Stimulated activated CD4-positive, alpha-beta T cell treated with anti-CD3 and anti-CD28 coated beads, Interleukin-1b, Interleukin-23, amount 100 ng/mL, for 4 hours (primary cell): ENCODE results near the gene NCOA4.
"Not testable (repeated sequence)": the region's sequence is repeated elsewhere in the genome, so short reads cannot be mapped to it uniquely, and the experiment has no call there.

Experiments used
- DNase-seq, 2 donors: peaks; one replicate each; pipeline ENCODE4 v3.0.0-alpha.2; 2020; ENCODE audit warnings: low read depth in 2 of 2

Gene NCOA4

DNA sequence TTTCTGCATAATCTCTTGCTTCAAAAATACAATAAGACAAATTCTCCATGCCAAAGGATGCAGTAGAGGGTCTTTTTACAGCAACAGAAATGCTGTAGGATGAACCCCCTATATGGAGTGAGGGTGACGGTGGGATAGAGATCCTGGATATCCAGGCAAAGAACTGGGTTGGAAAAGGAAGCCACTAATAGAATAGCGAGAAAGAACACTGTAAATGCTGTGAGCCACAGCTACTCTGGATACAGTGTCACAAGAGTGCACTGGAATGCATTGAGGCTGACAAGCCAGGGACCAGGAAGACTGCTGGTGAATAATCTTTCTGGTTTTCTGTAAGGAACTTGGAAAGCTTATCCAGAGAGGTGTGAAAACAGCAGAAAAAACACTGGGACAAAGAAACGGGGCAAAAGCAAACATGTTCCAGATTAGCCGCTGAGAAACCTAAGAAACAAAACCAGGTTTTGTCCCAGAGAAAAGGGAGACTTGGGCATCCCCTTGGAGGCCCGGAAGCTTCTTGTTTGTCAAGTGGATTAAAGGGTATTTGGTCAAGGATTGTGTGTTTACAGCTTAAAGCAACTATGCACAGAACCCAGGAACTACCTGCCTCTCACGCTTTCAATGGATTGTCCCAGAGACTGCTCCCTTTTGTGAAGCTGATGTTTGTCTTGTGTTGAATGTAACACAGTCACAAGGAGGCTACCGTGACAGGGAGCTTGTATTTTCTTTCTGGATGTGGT is 21.8 kb upstream of the NCOA4 start:
- DNase-seq: no peak

DNA sequence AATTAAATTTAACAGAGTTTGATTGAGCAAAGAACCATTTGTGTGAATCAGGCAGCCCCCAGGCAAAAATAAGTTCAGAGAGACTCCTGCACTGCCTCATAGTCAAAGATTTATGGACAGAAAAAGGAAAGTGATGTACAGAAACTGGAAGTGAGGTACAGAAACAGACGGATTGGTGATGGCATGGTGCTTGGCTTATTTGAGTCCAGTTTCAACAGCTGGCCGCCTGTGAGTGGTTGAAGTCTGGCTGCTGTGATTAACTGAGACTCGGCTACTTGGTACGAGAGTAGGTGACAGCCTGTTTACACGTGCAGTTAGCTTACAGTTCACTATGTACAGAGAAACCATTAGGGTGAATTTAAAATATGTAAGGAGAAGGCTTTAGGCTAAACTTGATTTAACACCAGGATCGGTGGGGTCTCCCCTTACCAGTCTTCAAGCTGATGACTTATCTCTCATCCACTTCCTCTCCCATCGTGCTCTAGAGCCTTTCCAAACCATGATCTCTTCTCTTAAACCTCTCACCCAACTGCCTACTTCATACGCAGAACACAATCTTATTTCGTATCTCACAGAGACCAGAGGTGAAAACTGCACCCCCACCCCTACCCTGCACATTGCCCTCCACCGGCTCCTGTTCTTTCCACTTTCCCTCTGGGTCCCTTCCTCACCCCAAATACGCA is 20.7 kb upstream of the NCOA4 start:
- no peak for DNase-seq

DNA sequence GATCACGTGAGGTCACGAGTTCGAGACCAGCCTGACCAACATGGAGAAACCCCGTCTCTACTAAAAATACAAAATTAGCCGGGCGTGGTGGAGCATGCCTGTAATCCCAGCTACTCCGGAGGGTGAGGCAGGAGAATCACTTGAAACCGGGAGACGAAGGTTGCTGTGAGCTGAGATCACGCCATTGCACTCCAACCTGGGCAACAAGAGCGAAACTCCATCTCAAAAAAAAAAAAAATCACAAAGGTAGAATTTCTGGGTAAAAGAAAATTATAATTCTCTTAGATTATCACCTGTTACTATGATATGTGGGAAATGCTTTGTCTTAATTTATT is 19.0 kb upstream of the NCOA4 start:
- DNase-seq: not testable (repeated sequence)

DNA sequence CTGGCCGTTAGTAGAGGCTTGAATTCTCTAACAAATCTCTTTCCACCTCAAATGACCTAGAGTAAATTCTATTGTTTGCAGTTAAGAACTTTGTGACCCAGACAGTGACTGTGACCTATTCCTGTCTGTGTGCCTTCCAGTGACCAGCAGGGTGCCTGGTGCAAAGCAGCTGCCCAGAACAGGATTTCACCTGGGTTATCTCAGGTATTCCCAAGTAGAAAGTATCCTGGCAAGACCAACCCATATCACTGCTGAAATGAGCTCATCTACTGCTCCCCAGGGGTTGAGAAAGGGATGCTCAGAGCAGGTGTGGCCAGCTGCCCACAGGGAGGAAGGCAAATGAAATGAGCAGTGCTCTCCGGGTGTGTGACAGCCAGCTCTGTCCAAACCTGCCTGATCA is 17.7 kb upstream of the NCOA4 start:
- DNase-seq: no peak

DNA sequence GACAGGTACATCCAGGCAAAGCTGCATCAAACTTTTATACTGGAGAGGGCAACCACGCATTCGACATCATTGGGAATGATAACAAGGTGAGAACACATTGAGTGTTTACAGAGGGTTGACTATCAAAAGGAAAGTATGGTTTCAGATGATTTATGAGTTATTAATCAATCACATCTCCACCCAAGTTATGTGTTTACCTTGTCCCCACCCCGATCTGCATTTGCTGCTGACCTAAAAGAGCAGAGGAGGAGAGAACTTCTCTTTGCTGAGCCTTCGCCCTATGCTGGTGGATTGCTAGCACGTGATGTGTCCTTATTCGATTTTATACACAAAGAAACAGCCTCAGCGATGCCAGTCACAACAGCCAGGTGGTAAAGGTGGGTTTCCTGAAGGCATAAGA is 15.8 kb upstream of the NCOA4 start, which contains the start of gene MSMB:
Gene MSMB, minus strand, starts transcription at position 9 of the 400 bp plus-strand sequence. CDS start 32 bp downstream, outside the sequence.
- DNase-seq: no peak

DNA sequence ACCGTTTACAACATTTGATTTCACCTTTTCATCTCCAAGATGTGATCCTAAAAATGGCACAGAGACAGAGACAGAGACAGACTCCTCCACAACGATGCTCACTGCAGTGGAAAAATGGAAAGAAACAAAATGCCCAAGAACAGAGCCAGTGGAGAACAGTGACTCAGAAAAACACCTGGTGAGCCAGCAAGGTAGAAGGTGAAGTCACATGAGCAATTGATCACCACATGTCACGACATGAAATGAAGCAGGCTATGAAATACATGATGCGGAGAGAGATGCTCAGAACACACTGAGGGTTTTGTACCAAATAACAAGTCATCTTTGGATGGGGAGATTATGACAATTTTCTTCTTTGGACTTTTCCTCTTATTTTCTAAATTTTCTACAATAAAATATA is 12.1 kb upstream of the NCOA4 start:
- DNase-seq: no peak

DNA sequence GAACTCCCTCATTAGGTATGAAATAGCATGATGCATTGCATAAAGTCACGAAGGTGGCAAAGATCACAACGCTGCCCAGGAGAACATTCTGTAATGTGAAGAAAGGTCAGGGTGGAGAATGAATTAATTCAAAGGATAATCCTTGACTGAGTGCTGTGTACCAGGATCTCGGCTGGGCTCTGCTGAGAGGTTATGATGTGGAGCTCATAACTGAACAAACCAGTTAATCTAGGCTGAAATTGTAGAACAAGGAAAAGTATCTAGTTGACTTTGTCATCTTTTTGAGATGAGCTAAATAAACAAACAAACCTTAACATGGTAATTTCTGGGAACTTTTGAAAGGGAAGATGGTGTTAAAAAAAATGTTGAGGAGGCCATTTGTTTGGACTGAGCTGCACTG is 9.6 kb upstream of the NCOA4 start:
- no peak for DNase-seq

DNA sequence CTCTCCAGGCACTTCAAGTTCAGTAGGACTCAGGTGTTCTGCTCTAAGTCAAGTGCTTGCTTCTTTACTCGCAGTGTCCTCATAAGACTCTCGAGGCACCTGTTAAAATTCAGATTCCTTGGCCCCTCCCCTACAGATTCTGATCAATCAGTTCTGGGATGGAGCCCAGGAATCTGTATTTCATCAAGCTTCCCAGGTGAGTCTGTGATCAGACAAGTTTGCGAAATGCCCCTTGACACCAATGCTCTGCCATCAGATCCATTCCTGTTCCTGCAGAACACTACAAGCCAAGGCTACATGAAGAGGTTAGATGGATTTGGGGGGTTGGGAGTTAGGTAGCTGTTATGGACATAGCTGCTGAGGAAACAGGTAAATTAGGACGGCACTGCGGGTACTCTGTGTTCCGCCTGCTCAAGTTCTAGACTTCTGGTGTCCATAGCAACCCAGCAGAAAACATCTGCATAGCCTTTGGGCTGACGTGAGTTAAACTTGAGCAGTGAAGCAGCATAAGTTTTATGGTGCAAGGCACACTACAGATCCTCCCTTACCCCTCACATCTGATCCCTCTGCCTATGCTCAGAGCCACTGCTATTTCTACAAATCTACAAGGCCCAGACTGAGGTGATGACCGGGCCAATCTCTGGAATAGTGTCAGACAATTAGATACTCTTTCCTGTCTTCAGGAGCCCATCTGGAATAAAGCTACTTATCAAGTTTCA is 6.8 kb upstream of the NCOA4 start:
- no peak for DNase-seq

DNA sequence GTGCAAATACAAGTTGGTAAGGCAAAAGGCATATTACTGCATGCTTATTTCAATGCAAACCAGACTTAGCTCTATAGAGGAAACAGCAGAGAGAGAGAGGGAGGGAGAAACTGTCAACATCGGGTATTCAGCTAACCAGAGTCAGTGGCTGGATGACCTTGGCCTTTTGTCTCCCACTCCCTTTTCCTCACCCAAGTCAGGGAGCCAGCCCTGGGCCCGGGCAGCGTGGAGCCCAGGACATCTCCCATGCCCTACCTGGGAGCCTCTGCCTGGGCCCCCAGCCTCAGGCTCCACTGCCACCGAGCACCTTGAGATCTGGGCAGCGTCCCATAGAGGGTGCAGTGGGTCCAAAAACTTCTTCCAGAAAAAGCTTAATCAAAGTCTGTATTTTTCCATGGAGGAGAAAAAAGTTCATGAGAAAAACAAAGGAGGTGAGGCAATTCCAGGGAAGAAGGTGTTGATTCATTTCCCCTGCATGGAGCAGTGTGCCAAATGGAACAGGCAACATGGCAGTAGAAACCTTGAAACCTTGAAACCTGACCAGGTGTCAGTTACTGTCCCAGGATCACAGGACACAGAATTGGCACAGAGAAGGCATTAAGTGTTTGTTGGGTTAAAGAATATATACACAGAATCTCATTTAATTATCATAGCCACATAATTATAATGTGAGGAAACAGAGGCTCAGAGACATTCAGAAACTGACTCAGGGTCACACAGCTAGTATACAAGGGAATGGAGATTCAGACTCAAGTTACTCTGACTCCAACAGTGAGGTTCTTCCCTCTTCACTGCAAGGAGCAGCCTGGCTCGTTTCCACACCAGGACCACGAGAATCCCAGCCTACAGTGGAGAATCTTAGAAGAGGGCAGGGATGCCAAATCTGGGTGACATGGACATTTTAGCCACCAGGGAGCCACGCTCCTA is 5.8 kb upstream of the NCOA4 start:
- DNase-seq: no peak

DNA sequence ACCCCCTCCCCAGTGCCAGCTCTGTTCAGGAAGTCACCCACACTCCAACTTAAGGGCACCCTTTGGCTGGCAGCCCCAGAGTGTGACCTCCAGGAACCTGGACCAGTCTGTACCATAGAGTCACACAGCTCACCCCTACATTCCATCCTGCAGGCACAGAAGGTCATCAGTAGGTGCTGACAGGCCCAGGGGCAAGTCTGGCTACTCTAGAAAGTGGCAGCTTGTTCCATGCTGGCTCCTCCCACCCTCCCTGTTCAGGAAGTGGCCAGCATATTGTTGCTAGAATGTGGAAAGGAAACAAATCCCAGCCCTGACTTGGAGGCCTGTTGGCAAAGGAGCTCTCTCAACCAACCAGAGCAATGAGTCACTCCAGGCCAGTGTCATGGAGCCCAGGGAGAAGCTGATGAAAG is 3.2 kb upstream of the NCOA4 start:
- no peak for DNase-seq

DNA sequence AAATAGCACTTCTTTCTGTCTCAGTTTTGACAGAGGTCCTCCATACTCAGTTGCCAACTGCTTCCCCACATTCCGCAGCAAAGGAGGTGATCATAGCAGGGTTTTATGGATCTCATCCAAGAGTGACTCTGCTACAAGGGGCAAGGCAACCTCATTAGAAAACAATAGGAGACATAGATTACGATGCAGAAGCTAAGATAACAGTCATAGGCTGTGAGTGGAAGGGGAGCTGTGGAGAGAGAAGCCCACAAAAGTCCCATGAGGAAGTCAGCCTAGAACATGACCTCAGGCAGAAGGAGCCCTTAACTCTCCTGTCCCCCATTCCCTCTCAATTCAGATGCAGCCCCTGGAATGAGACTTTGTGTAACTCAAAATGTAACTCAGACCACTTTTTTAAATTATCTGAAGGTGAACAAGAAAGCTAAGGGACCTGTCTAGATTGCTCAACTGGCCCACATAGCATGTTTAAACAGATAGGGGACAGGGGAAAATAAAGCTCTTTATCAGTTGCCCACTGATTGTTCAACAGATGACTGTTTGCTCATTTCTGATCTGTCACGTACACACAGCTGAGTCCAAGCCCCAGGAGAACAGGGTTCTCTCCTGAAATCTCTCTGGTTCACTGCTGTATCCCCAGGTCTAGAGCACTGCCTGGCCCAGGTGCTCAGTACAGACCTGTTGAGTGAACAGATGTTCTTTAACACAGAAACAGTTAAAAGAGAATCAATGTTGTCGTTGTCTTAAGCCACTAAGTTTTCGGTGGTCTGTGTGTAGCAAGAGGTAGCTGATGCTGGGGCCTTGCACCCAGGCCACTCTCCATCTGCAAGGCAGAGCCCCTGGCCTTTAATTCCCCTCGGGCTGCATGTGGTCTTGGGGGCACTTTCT is 1.5 kb upstream of the NCOA4 start:
- no peak for DNase-seq

DNA sequence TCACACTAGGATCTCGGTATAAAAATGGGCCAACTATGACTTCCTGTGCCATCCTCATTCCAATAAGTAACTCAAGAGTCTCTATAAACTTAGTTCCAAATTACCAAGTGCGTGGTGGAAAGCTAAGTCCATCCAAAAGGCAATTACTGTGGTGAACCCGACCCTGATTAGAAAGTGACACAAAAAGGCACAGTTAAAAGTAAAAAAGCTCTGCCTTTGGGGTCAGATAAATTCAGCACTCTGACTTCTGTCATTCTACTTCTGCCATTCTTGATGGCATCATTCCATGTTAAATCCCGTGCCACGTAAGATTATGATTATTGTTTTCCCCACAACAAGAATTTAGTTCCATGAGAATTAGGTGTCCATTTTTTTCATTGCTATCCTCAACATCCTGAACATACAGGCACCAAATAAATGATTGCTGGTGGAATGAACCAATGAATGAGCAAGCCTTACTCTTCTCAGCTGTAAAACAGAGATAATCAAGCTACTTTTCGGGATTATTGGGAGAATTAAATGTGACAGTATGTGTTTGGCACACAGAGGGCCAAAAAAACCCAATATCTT is 877 bp downstream of the NCOA4 start:
- no peak for DNase-seq

DNA sequence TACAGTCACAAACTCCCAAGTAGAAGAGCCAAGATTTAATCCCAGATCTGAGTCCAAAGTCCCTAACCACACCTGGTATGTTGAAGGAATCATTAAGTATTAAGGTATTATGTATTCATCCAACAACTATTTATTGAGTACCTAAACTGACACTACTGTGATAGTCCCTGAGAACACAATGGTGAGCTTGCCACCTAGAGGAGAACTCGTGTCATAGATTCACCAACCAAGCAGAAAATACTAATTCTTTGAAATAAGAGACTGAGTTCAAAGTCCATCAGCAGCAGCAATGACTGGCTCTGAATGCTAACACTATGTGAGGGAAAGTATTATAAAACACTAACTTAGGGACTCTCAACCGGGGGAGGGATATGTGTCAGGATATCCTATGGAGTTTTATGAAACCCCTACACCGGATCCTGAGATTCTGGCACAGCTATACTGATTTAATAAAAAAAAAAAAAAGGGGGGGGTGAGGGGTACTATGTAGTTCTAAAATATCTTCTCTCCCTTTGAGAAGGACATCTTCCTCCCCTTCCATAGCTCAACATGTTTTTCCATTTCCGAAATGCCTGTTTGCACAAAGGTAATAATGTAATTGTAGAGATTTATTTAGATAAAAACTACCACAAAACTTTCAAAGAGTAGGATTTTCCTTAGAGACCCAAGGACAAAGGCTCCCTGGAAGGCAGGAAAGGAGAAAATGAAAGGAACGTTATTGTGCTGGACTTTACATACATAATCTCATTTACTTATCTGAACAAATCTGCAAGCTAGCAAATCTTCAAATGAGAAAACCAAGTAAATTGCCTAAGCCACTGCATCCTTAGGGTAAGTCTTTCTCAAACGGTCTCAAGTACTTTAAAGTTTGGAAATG is 1.6 kb downstream of the NCOA4 start:
- DNase-seq: peak in 1 of 2 donors; percentile 12

DNA sequence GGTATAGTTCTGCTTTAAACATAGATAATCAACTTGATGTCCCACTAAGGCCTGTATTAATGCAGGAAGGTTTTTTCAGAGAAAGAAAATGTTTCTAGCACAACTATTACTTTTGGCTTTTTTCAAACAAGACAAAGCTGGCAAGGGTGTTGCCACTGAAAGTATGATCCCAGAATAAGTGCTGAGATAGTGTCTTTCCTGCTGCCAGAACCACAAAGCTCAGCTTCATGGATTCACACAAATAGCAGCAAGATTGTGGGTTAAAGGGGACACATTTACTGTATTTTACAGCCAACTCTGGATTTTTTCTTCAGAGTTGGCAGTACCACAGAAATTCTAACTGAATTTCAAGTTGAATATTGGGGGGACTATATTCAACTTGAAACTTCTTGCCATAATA is 4.3 kb downstream of the NCOA4 start:
- DNase-seq: no peak

DNA sequence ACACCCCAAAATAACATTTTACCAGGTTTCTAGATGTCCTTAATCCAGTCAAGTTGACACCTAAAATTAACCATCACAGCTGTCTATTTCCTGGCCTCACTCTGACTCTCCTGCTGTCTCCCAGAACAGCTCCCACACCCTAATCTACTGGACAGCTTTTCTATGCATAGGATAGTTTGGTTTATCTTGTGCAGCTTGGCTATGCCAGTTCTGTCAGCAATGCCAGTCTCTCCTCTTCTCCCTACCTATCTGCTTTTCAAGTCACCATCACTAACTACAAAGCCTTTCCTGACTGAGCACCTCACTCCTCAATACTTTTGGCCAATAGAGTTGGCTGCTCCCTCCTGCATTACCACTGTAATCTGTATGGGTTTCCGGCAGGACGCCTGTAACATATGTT is 5.0 kb downstream of the NCOA4 start:
- DNase-seq: no peak

DNA sequence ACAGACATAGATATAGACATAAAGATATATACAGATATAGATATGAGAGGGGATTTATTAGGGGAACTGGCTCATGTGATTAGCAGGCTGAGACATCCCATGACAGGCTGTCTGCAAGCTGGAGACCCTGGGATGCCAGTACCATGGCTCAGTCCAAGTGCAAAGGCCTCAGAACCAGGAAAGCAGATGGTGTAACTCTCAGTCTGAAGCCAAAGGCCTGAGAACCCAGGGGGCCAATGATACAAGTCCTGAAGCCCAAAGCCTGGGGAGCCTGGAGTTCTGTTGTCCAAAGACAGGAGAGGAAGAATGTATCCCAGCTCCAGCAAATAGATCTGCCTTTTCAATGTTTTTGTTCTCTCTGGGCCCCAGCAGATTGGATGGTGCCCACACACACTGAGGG is 5.5 kb downstream of the NCOA4 start:
- no peak for DNase-seq

DNA sequence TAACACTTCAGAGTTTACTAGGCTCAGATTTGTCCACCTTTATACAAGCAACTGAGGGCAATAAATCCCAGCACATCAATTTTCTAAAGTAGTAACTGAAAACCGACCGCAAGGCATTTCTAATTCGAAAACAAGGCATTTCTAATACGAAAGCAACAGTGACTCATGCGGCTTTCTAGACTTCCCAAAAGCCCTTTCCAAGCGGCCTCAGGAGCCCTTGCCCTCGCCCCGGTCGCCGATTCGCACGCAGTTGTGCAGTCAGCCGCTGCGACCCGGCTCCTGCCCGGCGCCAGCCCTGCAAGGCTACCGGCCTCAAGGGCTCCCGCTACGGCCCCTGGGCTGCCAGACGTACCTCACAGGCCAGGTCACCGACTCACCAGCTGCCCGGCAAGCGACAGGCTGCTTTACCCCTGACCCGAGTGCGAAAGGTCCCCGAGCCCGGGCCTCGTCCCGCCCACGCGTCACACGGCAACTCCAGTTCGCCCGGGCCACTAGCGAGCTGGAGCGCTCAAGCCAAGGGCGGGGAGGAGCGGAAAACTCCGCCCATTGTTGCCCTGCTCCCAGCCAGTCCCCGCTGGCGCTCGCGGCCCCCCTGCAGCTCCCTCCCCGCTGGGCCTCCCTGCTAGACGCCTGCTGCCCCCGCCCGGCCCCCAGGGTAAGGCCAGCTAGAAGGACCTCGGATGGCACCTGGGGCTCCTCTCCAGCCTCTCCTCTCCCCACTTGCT is 7.3 kb downstream of the NCOA4 start:
- DNase-seq: peak; percentile 43 to 68

DNA sequence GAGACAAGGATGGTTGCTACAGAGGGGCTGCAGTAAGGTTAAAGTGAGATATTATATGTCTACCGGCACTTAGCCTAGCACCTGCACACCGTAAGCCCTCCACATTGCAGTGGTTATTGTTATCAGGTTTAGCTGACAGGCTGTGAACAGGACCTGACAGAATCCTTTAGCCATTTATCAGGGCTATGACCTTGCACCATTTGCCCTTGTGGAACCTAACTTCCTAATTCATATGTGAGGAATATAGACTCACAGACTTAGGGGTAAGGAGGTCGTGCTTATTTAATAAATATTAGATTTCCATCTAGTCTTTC is 10.1 kb downstream of the NCOA4 start:
- no peak for DNase-seq
